GM04504 (cell line): ENCODE measurements around the gene PC.

ENCODE experiments used
- DNase-seq: peaks from one replicate; pipeline ENCODE4 v3.0.0-alpha.2; 2012; ENCODE audit warnings: low read depth

PC gene

DNA sequence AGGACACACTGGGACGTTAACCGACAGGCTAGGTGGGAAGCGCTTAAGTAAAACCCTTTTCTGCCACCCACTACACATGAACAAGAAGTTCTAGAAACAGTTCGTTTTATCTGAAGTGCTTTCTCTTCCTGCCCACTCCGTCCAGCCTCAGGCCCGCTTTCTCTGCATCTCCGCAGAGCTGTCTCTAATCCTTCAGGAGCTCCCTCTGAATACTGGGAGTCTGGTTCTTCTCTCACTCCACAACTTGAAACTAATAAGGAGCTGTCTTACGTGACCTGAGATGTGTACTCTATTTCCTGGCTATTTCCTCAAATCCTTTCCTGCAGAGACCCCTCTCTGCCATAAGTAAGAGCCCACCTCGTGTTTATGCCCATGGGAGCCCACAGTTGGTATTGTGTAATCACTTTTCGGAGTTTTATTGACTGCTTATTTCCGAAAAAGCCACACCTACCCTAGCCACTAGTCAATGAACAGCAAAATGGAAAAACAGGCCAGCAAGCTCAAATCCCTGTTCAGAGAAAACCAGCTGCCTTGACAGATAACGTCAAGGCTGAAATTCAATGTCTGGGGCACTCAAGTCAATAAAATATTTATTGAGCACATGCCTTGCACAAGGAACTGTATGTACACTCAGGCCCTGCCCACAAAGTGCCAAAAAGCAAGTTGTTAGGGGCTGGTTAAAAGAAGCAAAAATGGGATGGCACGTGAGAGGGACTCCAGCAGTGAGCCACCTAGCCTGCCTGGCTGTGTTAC lies 4.9 kb downstream of the PC start:
- no peak for DNase-seq

DNA sequence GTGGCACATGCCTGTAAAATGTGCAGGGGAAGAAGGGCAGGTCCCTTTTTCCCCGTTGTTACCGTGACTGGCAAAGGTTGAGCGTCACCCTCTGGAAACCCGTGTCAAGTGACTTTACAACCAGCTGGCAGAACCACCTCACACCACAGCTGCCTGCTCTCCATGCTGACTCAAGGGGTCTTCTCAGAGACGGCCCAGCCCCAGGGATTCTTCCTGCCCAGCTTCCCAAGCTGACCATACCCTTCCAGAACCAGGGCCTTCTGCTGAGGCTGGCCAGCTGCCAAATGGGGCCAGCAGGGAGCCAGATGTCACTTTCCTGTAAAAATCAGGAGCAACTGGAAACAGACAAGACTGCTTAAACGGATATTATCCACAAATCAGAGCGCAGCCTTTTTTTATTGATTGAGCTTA lies 6.3 kb downstream of the PC start:
- DNase-seq: no peak

DNA sequence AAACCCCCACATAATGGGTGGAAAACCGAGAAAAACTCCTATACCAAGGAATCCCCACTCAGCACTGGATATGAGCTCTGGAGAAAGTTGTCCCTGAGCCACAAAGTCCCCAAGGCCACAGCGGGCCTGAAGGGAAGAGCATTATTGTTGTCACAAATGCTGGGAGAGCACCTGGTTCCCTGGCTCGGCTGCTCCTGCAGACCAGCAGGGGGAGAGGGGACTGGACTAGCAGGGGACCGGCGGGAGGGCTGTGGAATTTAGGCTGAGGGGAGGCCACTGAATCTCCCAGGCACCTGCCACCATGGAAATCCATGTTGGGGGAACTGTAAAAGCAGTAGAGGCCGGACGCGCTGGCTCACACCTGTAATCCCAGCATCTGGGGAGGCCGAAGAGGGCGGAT lies 7.0 kb downstream of the PC start:
- DNase-seq: no peak

- peak; percentile 65 for DNase-seq
Observed at GRCh38 chr11:66950112-66950535, 8.1 kb downstream of the PC start.

- no peak for DNase-seq
Observed at GRCh38 chr11:66938582-66939135, 19.5 kb downstream of the PC start.

DNA sequence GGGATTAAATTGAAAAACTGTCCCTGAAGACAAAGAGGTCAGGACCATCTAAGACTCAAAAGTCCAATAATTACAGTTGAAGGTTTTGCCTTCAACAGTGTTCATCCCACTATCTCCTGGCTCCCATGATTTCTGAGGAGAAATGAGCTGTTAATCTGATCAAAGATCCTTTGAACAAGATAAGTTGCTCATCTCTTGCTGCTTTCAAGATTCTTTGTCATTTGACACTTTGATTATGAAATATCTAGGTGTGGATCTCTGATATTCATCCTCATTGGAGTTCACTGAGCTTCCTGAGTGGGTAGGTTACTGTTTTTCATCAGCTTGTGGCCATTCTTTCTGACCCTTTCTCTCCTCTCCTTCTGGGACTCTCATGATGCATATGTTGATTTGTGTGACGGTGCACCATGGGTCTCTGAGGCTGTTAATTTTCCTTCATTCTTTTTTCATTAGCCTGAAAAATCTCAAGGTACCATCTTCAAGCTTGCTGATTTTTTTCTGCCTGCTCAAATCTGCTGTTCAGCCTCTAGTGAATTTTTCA lies 20.9 kb downstream of the PC start:
- no peak for DNase-seq

GRCh38 chr11:66936311-66936711 lies 21.9 kb downstream of the PC start:
- no peak for DNase-seq

DNA sequence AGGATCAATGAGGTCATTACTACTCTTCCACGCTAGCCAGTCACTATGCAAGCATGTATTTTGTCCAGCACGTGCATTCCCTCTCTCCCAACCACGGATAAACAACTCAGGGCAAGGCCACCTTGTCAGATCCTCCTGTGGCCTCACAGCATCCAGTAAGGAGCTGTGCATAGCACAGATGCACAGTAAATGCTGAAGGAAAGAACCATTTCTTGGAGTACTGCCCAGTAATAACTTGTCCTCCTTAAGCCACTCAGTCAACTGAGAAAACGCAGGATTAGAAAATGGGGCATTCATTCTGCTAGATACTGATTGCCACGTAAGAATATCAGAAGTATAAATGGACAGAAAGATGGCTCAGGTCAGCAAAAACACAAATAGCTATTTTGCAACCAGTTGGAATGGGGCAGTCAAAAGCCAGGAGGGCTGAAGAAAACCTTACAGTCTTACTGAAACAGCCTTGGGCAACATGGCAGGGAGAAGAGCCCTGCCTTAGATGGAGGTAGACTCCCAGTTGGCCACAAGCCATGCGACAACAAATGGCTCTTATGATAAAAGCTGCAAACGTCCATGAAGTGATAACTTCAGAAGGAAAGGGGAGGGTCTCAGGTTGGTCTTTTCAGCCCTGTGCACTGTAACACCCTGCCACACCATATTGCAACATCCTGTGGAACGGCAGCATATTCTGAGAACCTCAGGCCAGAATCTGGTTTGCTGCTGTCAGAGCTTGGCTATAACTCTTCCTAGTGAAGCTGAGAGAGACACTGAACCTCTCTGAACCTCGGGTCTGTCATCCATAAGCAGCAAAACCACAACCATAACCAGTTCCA lies 23.0 kb downstream of the PC start:
- peak; percentile 49 for DNase-seq

DNA sequence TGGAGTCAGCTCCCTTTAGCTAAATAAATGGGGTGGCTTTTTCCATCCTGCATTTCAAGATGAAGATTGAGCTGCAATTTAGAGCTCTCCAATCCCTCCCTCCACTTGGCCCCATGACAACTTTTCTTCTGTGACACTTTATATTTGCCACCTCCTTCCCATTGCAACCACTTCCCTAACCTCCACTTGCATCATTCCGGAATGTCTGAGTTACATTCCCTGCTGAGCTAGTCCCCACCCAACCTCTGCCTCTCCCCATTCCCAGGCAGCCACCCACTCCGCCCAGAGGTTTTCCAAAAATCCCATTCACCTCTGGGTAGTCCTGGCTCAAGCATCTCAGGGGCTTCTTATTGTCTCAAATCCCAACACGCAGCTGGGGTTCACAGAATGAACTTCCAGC lies 24.7 kb downstream of the PC start:
- no peak for DNase-seq

DNA sequence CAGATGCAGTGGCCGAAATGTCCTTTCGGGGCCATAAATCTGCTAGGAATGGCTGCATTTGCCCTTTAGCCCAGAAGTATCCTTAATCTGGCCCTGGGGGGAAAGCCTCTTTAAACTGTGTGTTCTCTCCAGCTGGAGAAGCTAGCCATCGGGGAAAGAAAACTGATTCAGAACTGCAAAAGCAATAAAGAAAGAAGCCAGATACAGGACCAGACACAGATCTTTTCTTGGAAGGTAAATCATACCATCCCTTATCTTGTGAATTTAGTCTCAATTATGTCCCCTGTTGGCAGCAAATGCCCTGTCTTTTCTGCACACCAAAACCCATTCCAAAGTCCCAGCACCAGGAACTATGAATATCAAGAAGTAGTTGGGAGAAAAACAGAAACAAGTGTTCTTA lies 25.6 kb downstream of the PC start:
- DNase-seq: no peak

DNA sequence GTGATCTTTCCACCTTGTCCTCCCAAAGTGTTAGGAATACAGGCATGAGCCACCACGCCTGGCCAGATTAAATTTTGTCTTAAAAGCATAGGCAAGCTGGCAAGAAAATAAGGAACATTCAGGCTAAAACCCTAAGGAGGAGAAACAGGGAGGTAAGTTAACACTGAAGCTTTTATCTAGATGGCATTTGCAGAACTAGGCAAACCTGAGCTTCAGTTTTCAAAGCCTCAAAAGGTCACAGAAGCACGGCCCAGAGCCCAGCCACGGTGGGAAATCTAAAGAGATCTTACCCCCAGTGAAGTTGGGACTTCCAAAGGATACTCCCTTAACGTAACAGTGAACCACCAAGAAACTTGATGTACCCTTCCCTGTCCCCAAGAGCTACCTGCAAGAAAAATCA lies 28.4 kb downstream of the PC start:
- no peak for DNase-seq

DNA sequence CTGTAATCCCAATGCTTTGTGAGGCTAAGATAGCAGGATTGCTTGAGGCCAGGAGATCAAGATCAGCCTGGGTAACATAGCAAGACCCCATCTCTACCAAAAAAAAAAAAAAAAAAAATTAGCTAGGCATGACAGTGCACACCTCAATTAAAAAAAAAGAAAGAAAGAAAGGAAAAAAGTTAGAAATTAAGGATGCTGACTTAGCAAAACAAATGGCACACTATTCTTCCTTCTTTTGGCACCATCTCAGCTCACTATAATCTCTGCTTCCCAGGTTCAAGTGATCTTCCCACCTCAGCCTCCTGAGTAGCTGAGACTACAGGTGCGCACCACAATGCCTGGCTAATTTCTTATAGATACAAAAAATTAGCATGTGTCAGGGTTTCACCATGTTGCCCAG lies 33.9 kb downstream of the PC start:
- no peak for DNase-seq

DNA sequence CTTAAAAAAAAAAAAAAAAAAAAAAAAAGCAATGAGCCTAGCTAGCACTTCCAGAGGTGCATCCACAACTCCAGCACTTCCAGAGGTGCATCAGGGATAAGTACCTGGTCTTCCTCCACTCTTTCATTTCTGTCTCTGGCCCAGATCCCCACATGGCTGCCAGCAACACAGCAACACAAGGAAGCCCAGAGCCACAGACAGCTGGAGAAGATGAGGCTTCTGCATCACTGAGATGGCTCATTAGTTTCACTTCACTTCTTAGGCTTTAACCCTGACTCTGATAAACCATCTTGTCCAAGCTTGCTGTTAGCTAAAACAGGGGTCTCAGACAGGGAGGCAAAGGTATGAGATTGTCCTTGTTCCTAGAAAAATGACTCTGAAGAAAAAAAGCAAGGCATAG lies 35.6 kb downstream of the PC start:
- DNase-seq: no peak

GRCh38 chr11:66920978-66921784 lies 37.0 kb downstream of the PC start:
- DNase-seq: no peak

- DNase-seq: no peak
Observed at GRCh38 chr11:66919923-66920322, 38.3 kb downstream of the PC start.

- DNase-seq: no peak
Observed at GRCh38 chr11:66918741-66919140, 39.4 kb downstream of the PC start.

DNA sequence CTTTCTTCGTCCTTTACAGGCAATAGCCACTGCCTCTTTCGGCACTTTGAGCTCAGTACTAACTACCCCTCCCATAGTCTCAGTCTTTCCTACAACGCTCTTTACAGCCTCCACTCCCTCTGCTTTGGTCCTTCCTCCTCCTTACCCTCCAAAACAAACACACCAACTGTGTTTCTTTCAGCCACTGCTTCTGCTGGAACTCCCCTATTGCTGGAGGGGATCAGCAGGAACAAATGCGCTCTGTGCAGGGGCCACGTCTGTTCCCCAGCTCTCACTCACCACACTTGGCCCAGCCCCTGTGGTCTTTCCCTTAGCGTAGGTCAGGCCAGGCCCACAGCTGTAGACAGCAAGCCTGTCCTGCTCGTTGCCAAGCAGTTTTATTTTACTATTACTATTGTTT lies 42.3 kb downstream of the PC start:
- DNase-seq: no peak

GRCh38 chr11:66915046-66915832 lies 42.9 kb downstream of the PC start:
- no peak for DNase-seq

GRCh38 chr11:66914505-66914904 lies 43.7 kb downstream of the PC start:
- DNase-seq: no peak

DNA sequence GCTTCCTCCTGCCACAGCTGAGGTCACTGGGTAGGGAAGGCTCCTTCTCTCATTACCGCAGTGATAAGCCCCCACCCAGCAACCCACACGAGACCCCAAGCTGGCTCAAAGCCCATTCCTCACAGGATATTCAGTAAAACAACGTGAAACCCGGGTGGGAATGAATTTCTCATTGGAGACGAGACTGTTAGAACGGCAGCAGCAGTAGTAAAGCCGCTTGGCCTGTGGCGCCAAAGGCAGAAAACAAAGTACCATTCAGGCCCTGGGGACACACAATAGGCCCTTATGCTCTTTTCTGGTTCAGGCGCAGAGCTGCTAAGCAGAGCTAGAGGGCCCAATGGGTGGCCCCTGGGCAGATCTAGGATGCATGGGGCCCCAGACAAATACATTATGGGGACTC lies 45.3 kb downstream of the PC start:
- no peak for DNase-seq

GRCh38 chr11:66912361-66912760 lies 45.8 kb downstream of the PC start:
- no peak for DNase-seq
